Measurements from ENCODE around the gene CYP2B6.
"Not testable (repeated sequence)": the region's sequence is repeated elsewhere in the genome, so short reads cannot be mapped to it uniquely, and the experiment has no call there.

CYP2B6 gene

GRCh38 chr19:40990972-40991381 is at the start of gene CYP2B6:
Gene CYP2B6 (plus strand): TSS chr19:40991282. CDS start chr19:40991306, 24 bp downstream.
- ATAC-seq: no peak

GRCh38 chr19:40941481-40942219 is 49.4 kb upstream of the CYP2B6 start:
- no peak for ATAC-seq

GRCh38 chr19:40945645-40946044 is 45.4 kb upstream of the CYP2B6 start:
- ATAC-seq: no peak

GRCh38 chr19:40947114-40947513 is 44.0 kb upstream of the CYP2B6 start:
- ATAC-seq: no peak

GRCh38 chr19:40947573-40947972 is 43.5 kb upstream of the CYP2B6 start:
- ATAC-seq: no peak

GRCh38 chr19:40948580-40949299 is 42.3 kb upstream of the CYP2B6 start:
- no peak for ATAC-seq

GRCh38 chr19:40954573-40954972 is 36.5 kb upstream of the CYP2B6 start:
- ATAC-seq: no peak

- ATAC-seq: no peak
Observed at GRCh38 chr19:40959338-40959737, 31.7 kb upstream of the CYP2B6 start.

- no peak for ATAC-seq
Observed at GRCh38 chr19:40960062-40960685, 30.9 kb upstream of the CYP2B6 start.

GRCh38 chr19:40960780-40961179 is 30.3 kb upstream of the CYP2B6 start:
- no peak for ATAC-seq

- no peak for ATAC-seq
Observed at GRCh38 chr19:40962460-40962961, 28.6 kb upstream of the CYP2B6 start.

- ATAC-seq: not testable (repeated sequence)
Observed at GRCh38 chr19:40964361-40964760, 26.7 kb upstream of the CYP2B6 start.

GRCh38 chr19:40965351-40965750 is 25.7 kb upstream of the CYP2B6 start:
- not testable (repeated sequence) for ATAC-seq

- ATAC-seq: not testable (repeated sequence)
Observed at GRCh38 chr19:40966591-40966990, 24.5 kb upstream of the CYP2B6 start.

GRCh38 chr19:40968065-40968464 is 23.0 kb upstream of the CYP2B6 start:
- not testable (repeated sequence) for ATAC-seq

- ATAC-seq: not testable (repeated sequence)
Observed at GRCh38 chr19:40969721-40970120, 21.4 kb upstream of the CYP2B6 start.

GRCh38 chr19:40970396-40971345 is 20.4 kb upstream of the CYP2B6 start:
- ATAC-seq: not testable (repeated sequence)

GRCh38 chr19:40974633-40975037 is 16.4 kb upstream of the CYP2B6 start:
- peak; percentile 65 to 86 for ATAC-seq

GRCh38 chr19:40976134-40976533 is 14.9 kb upstream of the CYP2B6 start:
- peak in 1 of 2 donors; percentile 65 for ATAC-seq

- ATAC-seq: no peak
Observed at GRCh38 chr19:40976724-40977123, 14.4 kb upstream of the CYP2B6 start.

- not testable (repeated sequence) for ATAC-seq
Observed at GRCh38 chr19:40979759-40980158, 11.3 kb upstream of the CYP2B6 start.

Measured in activated CD4-positive, CD25-positive, alpha-beta regulatory T cell treated with anti-CD3 and anti-CD28 coated beads, Interleukin-2, amount 50 U/mL, for 24 hours (primary cell).